HUES48 (cell line): ENCODE data around the gene BCL2L15.

Experiments used
- H3K27ac ChIP-seq: one replicate; pipeline ENCODE4 v1.7.0; 2013; ENCODE audit warnings: low read depth, low read length, inconsistent platforms
- H3K27me3 ChIP-seq: 2 replicates; pipeline ENCODE4 v1.6.1; 2013; ENCODE audit warnings: mild to moderate bottlenecking, low read length; ENCODE audit not compliant: control insufficient read depth, insufficient read depth
- H3K36me3 ChIP-seq: 2 replicates; pipeline ENCODE4 v1.6.1; 2013; ENCODE audit warnings: low read length; ENCODE audit not compliant: control insufficient read depth, insufficient read depth
- H3K4me1 ChIP-seq: 2 replicates; pipeline ENCODE4 v1.6.1; 2013; ENCODE audit warnings: mild to moderate bottlenecking, low read length; ENCODE audit not compliant: control insufficient read depth, insufficient read depth
- H3K4me3 ChIP-seq: 2 replicates; pipeline ENCODE4 v1.5.1; 2013; ENCODE audit warnings: mild to moderate bottlenecking, low read depth, low read length
- H3K9ac ChIP-seq: 2 replicates; pipeline ENCODE4 v1.6.1; 2013; ENCODE audit warnings: mild to moderate bottlenecking, low read depth, low read length, moderate library complexity
- H3K9me3 ChIP-seq: 2 replicates; pipeline ENCODE4 v1.6.1; 2013; ENCODE audit warnings: low read length; ENCODE audit not compliant: control insufficient read depth, insufficient read depth

The BCL2L15 gene

DNA sequence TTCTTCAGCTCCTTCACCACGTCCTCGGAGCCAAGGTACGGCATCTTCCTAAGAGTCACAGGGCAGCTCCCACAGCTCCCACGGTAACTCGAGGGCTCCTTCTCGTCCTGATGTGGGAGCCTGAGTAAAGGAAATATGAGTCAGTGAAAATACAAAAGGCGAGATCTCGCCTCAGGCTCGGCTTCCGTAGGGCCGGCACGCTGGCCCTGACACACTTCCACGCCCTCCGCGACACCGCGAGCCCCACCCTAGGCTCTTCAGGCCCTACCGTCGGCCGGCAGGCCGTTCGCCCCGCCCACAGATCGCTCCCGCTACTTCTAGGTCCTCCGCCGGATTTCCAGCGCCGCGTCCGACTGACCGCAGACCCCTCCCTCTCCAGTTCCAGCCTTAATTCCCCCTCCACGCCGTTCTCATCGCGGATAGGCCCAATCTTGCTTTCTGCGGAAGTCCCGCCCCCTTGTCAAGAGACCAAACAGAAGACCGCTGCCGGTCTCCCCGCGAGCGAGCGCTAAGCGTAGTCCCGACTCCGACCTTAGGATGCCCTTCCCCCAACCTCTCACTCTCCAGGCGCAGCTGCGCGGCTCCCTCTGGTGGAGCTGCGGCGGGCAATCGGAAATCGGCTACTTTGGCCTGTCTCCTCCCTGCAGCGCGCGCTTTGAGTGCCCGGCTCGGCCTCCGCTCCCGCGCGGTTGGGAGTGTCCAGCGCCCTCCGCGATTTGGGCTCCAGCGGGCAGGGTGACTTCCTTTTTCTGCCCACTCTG is 17.5 kb upstream of the BCL2L15 start, which contains the start of the genes AP4B1 and DCLRE1B:
TSS of gene AP4B1 (minus strand) at position 126 of the 761 bp plus-strand sequence. CDS start at position 44, 82 bp downstream.
TSS of gene DCLRE1B (plus strand) at position 653 of the 761 bp plus-strand sequence. CDS start 261 bp downstream, outside the sequence.
- Histone ChIP-seq H3K4me1 (0 out of 2 replicates have a peak, but pooled peaks cover 5% of the 10 kb centered on the region), H3K4me3 (peak within 1 kb of the TSS; percentile 89), H3K9ac (peak within 1 kb of the TSS; percentile 79), H3K27ac (peak within 1 kb of the TSS; percentile 90), H3K27me3 (no peaks in the 10 kb centered on the region), H3K36me3 (peaks cover 35% of the 10 kb centered on the region), H3K9me3 (no peaks in the 10 kb centered on the region)

DNA sequence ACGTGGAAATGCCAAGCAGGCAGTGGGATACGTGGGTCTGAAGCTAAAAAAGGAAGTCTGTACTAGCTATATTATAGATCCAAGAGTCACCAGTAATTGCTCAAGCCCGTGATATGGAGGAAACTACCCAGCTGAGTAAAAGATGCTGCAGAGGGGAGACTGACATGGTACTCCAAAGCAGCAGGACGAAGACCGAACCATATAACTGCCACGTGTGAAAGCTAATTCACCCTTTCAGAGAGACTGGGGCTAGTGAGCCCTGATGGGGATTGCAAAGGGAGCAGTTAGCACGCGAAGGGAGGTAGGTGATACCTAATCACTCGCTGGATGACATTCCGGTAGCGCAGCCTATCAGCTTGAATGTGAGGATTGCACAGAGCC is 16.9 kb upstream of the BCL2L15 start:
- Histone ChIP-seq H3K27me3 (no peaks in the 10 kb centered on the region), H3K36me3 (peaks cover 38% of the 10 kb centered on the region), H3K9ac (peak overlapping the region; percentile 72), H3K27ac (peak overlapping the region; percentile 90), H3K4me1 (0 out of 2 replicates have a peak, but pooled peaks cover 5% of the 10 kb centered on the region), H3K4me3 (peak overlapping the region; percentile 89), H3K9me3 (no peaks in the 10 kb centered on the region)

DNA sequence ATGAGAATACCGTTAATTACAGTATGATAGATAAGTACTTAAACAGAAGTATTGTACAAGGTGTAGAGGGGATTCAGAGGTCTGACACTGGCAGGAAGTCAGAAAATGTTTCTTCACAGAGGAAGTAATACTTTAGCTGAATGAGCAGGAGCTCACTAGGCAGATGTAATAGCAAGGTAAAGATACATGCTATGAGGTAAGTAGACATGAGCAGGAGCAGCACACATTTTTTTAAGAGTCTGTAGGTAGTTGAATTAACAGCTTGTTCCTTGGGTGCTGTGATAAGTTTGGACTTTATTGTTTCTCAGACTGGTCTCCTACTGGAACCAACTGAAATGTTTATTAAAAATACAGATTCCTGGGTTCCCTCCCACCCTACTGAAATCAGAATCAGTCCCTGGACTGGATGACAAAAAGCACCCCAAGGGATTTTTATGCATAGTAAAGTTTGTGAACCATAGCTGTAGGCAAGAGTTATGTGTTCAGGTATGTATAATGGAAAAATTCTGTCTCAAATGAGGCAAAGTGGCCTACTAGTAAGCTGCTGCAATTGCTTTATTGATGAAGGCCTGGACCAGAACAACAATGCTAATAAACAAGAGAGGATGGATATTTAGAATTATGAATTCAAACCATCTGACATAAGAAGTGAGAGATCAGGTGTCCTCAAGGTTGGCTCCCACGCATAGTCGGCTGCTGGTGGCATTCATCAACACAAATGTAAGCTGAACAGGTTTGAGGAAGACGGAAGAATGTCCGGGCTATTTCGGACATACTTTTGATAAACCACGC is 16.3 kb upstream of the BCL2L15 start:
- H3K4me1 ChIP-seq = 0 out of 2 replicates have a peak, but pooled peaks cover 5% of the 10 kb centered on the region
- H3K36me3 ChIP-seq = peaks cover 37% of the 10 kb centered on the region
- H3K9ac ChIP-seq = no peak overlapping the region
- H3K27me3 ChIP-seq = no peaks in the 10 kb centered on the region
- peak overlapping the region; percentile 90 for H3K27ac ChIP-seq
- H3K9me3 ChIP-seq = no peaks in the 10 kb centered on the region
- H3K4me3 ChIP-seq = peak overlapping the region; percentile 89

DNA sequence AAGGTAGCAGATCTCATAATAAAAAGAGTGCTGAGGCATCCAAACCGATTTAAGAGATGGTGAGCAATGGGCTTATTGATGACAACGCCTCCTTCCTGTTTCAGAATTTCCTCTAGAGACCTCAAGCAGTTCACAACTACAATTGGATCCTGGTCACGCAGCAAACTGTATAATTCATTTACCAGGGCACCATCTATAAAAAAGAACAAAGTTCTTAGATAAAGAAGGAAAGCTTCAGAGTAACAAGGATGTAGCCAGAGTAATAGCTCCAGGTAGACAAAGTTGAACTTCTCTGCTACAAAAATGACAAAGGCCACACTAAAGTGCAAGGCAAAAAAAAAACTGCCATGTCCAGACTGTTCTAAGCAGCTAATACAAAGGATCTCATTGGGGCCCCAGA is 13.8 kb upstream of the BCL2L15 start:
- Histone ChIP-seq H3K9ac (no peak overlapping the region), H3K4me3 (no peak overlapping the region), H3K4me1 (0 out of 2 replicates have a peak, but pooled peaks cover 5% of the 10 kb centered on the region), H3K9me3 (no peaks in the 10 kb centered on the region), H3K36me3 (peaks cover 41% of the 10 kb centered on the region), H3K27ac (no peak overlapping the region), H3K27me3 (no peaks in the 10 kb centered on the region)

DNA sequence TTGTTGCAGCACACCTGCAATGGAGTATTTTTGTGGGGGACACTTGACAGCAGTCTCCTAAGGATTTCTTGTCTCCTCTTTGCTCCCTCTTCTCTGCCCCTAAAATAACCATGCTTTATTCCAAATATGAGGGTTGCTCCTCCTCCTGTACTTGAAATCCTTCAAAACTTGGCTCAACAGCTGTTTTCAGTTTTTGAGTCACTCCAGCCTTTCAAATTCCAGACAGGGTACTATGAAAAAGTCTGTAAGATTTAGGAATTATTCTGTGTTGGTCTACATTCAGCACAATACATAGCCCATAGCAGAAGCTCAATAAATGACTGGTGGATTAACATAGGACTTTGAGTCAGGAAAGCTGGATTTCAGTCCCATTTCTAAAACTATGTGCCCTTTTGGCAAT is 11.7 kb upstream of the BCL2L15 start:
- Histone ChIP-seq H3K27me3 (no peaks in the 10 kb centered on the region), H3K9ac (no peak overlapping the region), H3K36me3 (peaks cover 58% of the 10 kb centered on the region), H3K4me3 (no peak overlapping the region), H3K27ac (no peak overlapping the region), H3K9me3 (no peaks in the 10 kb centered on the region), H3K4me1 (0 out of 2 replicates have a peak, but pooled peaks cover 4% of the 10 kb centered on the region)

DNA sequence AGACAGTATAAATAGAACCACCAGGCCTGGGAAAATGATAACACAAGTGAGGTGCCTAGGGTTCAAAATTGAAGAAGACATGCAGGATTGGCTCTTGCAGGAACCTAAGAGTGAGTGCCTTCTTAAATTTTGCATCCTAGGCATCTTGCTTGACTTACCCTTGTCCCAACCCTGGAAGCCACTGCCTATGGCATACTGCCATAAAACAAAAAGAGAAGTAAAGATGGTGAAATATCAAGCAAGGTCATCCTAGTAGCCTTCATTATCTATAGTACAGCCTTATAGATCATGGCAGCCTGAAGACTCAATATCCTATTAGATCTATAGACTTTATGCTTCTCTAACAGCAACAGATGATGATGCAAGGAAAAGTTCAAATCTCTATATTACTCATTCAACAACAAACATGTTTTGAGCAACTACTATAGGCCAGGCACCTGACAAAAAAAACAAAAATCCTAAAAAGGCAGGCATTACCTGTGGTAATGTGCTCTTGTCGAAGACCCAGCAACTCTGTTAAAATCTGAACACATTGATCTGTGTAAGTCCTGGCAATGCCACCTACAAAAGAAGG is 10.9 kb upstream of the BCL2L15 start:
- H3K9ac ChIP-seq = no peak overlapping the region
- no peak overlapping the region for H3K4me3 ChIP-seq
- H3K36me3 ChIP-seq = peaks cover 58% of the 10 kb centered on the region
- no peak overlapping the region for H3K27ac ChIP-seq
- H3K4me1 ChIP-seq = no peaks in the 10 kb centered on the region
- H3K27me3 ChIP-seq = no peaks in the 10 kb centered on the region
- H3K9me3 ChIP-seq = no peaks in the 10 kb centered on the region

DNA sequence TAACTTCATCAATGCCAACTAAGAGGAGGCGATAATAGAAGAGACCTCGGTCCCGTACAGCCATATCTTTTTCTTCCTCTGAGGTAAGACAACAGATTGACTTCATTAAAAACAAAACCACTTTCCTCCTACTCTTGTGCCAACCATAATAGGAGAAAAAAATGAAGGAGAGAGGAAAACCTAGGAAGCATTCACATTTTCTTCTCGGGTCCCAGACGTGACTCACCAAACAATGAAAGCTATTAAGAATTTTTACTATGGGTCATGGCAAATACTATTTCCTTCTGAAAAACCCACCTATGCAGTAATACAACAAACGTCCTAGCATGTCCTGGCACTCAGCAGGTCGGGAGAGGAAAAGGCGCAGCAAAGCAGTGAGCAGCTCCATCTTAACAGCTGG is 8.6 kb upstream of the BCL2L15 start:
- Histone ChIP-seq H3K36me3 (peaks cover 46% of the 10 kb centered on the region), H3K27ac (no peak overlapping the region), H3K9ac (no peak overlapping the region), H3K4me3 (no peak overlapping the region), H3K27me3 (no peaks in the 10 kb centered on the region), H3K4me1 (no peaks in the 10 kb centered on the region), H3K9me3 (no peaks in the 10 kb centered on the region)

DNA sequence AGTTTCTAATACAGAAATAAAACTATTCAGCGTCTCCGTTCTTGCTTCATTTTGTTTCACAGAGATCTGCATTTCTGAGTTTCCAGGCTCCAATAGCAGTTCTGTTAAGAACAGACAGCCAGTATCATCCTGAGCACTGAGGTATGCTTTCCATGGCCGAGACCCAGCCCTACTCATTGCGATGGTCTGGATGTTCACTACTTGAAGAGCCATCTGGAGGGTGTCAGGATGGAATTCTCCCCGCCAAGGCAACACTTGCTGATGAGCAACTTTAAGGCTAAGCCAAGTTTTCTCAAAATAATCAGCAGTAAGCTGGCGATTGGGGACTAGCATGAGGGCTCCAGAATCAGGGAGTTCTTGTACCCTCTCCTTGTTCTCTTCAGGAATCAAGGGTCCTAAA is 7.7 kb upstream of the BCL2L15 start:
- Histone ChIP-seq H3K4me1 (no peaks in the 10 kb centered on the region), H3K9me3 (no peaks in the 10 kb centered on the region), H3K4me3 (no peak overlapping the region), H3K36me3 (peaks cover 44% of the 10 kb centered on the region), H3K27me3 (no peaks in the 10 kb centered on the region), H3K9ac (no peak overlapping the region), H3K27ac (no peak overlapping the region)

DNA sequence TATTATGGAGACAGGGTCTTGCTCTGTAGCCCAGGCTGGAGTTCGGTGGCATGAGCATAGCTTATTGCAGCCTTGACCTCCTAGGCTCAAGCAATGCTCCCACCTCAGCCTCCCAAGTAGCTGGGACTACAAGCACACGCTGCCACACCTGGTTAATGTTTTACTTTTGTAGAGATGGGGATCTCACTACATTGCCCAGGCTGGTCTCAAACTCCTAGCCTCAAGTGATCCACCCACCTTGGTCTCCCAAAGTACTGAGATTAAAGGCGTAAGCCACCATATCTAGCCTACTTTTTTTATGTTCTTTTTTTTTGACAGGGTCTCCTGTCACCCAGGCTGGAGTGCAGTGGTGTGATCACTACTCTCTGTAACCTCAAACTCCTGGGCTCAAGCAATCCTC is 5.9 kb upstream of the BCL2L15 start:
- H3K27me3 ChIP-seq = no peaks in the 10 kb centered on the region
- H3K4me1 ChIP-seq = no peaks in the 10 kb centered on the region
- no peak overlapping the region for H3K4me3 ChIP-seq
- peaks cover 28% of the 10 kb centered on the region for H3K36me3 ChIP-seq
- no peak overlapping the region for H3K27ac ChIP-seq
- no peak overlapping the region for H3K9ac ChIP-seq
- H3K9me3 ChIP-seq = no peaks in the 10 kb centered on the region

DNA sequence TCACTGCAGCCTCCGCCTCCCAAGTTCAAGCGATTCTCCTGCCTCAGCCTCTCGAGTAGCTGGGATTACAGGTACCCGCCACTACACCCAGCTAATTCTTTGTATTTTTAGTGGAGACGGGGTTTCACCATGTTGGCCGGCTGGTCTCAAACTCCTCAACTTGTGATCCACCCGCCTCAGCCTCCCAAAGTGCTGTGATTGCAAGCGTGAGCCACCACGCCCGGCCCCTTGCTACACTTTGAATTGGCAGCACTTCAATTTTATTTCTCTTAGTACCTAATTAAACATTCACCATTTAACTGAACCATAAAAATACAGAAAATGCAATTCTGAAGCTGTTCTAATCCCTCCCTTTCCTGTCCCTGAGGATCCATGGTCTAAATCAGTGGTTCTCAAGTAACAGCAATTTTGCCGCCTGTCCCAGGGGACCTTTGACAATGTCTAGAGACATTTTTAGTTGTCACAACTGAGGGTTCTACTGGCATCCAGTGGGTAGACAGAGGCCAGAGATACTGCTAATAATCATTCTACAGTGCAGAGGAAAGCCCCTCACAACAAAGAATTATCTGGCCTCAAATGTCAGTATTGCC is 4.3 kb upstream of the BCL2L15 start:
- Histone ChIP-seq H3K9me3 (no peaks in the 10 kb centered on the region), H3K4me1 (no peaks in the 10 kb centered on the region), H3K9ac (no peak overlapping the region), H3K27ac (no peak overlapping the region), H3K27me3 (no peaks in the 10 kb centered on the region), H3K4me3 (no peak overlapping the region), H3K36me3 (peaks cover 17% of the 10 kb centered on the region)
